ENCODE results near the gene LRP8. TPM values are rescaled to one million over a fixed set of nuclear protein-coding genes. Genes with fewer than 3 reads are reported as not detected.

Gene LRP8
- total and polyA plus RNA-seq, 2 experiments from 2014 or later, result 1.3 to 8.9 TPM

DNA sequence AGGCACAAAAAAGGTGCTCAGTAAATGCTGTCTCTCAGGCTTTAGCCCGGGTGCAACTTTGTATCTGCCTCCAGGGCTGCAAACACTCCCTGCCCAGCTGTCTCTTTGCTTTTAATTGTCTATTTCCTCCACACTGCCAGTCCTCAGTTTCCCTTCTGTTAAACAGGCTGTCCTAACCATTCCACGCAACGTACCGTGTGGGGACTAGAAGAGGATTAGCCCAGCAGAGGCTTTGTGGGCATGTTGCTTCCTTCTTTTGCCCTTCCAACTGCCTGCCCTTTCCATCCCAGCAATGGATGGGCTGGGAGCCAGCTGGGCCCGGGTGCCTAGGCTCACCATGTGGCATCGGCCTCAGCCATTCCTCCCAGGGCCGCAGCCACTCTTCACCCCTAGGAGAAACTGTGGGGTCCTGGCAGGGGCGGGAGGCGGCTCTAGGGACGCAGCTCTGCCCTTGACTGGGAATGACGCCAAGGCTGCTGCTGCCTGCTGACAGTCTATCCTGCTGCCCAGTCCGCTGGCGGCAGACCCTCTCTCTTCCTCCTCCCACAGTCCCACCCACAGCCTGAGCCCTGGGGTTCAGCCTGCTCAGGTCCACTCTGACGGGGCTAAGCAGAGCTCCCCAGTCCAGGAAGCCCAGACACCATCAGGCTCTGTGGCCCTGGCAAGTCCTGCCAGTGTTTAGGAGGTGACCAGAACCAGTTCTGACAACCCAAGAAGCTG lies 40.6 kb upstream of the LRP8 start:
- H2AFZ ChIP-seq, result no peak overlapping the region
- in situ Hi-C loops (cut with MboI), result no loop called here
- no peak overlapping the region for H3K9ac ChIP-seq
- WGBS, 2 experiments (ENCODE audit: low coverage in 1 of 2, low lambda C conversion rate in 2 of 2, missing lambda C conversion rate in 2 of 2), result 52 to 57% methylated on average over 14 of the region's 14 CpGs
- no peaks in the 10 kb centered on the region for H3K9me2 ChIP-seq (ENCODE audit: insufficient read depth)
- no peak for DNase-seq
- no peaks in the 10 kb centered on the region for H3K36me3 ChIP-seq (ENCODE audit: low read depth)
- TF ChIP-seq EZH2phosphoT487 (IDR thresholded peaks at IDR 0.05; ENCODE audit: insufficient read depth, low read depth) (no peak), EZH2 (IDR thresholded peaks at IDR 0.05; ENCODE audit: insufficient read depth, poor library complexity, severe bottlenecking) (no peak)
- no peaks in the 10 kb centered on the region for H4K20me1 ChIP-seq (ENCODE audit: insufficient read depth)
- H3K4me1 ChIP-seq (ENCODE audit: insufficient read depth), result no peaks in the 10 kb centered on the region
- H3K27ac ChIP-seq, result no peak overlapping the region
- no peaks in the 10 kb centered on the region for H3F3A ChIP-seq (ENCODE audit: insufficient read depth)
- peaks cover 15% of the 10 kb centered on the region for H3K27me3 ChIP-seq (replicated peaks; ENCODE audit: insufficient read depth)
- H3K4me2 ChIP-seq (ENCODE audit: unreplicated experiment), result no peak overlapping the region
- H3K9me3 ChIP-seq (ENCODE audit: low read depth), result no peaks in the 10 kb centered on the region
- no peaks in the 10 kb centered on the region for H3K79me2 ChIP-seq (ENCODE audit: insufficient read depth)
- H3K4me3 ChIP-seq, result no peak overlapping the region

GRCh38 chr1:53367503-53368313 lies 39.8 kb upstream of the LRP8 start:
- TF ChIP-seq EZH2 (IDR thresholded peaks at IDR 0.05; ENCODE audit: insufficient read depth, poor library complexity, severe bottlenecking), result no peak
- no peak for TF ChIP-seq EZH2phosphoT487 (IDR thresholded peaks at IDR 0.05; ENCODE audit: insufficient read depth, low read depth)
- Histone ChIP-seq H3K9me3 (ENCODE audit: low read depth) (no peaks in the 10 kb centered on the region), H3K27ac (no peak overlapping the region), H3F3A (ENCODE audit: insufficient read depth) (no peaks in the 10 kb centered on the region), H3K36me3 (ENCODE audit: low read depth) (no peaks in the 10 kb centered on the region), H3K4me3 (no peak overlapping the region), H2AFZ (no peak overlapping the region), H3K4me1 (ENCODE audit: insufficient read depth) (no peaks in the 10 kb centered on the region), H3K9ac (no peak overlapping the region), H4K20me1 (ENCODE audit: insufficient read depth) (no peaks in the 10 kb centered on the region), H3K4me2 (ENCODE audit: unreplicated experiment) (no peak overlapping the region), H3K9me2 (ENCODE audit: insufficient read depth) (no peaks in the 10 kb centered on the region), H3K27me3 (replicated peaks; ENCODE audit: insufficient read depth) (peaks cover 16% of the 10 kb centered on the region), H3K79me2 (ENCODE audit: insufficient read depth) (no peaks in the 10 kb centered on the region)
- 50 to 55% methylated on average over 6 to 7 of the region's 7 CpGs for WGBS, 2 experiments (ENCODE audit: low coverage in 1 of 2, low lambda C conversion rate in 2 of 2, missing lambda C conversion rate in 2 of 2)
- in situ Hi-C loops (cut with MboI), result no loop called here
- no peak for DNase-seq

DNA sequence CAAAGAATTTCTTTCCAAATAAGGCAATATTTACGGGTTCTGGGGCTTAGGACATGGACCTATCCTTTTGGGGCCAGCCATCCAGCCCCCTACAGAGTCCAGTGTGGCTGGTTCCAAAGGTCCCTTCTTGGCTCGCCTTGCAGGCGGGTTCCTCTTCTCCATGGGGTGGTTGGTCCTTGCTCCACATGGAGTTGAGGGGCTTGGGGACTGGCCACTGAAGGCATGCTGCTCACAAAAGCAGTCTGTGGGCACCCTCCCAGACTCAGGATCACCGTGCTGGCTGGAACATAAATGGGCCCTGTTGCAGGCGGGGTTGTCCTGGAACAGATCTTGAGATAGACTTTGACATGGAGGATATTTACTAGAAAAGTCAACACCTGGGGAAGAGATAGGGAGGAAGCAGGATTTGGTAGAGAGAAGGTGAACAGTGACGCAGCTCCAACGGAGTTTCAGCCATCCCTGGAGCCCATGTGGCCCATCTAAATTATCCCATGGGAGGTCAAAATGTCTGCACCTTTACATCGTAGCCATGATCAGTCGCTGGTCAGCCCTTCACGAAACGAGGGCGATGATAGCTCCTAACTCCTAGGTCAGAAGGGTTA lies 39.1 kb upstream of the LRP8 start:
- DNase-seq, result no peak

GRCh38 chr1:53365437-53366063 lies 37.7 kb upstream of the LRP8 start:
- no peaks in the 10 kb centered on the region for H3K9me3 ChIP-seq (ENCODE audit: low read depth)
- no peak overlapping the region for H3K9ac ChIP-seq
- 61 to 68% methylated on average over 12 of the region's 12 CpGs for WGBS, 2 experiments (ENCODE audit: low coverage in 1 of 2, low lambda C conversion rate in 2 of 2, missing lambda C conversion rate in 2 of 2)
- in situ Hi-C loops (cut with MboI), result no loop called here
- no peak for DNase-seq
- no peaks in the 10 kb centered on the region for H3K4me1 ChIP-seq (ENCODE audit: insufficient read depth)
- H3F3A ChIP-seq (ENCODE audit: insufficient read depth), result no peaks in the 10 kb centered on the region
- H3K36me3 ChIP-seq (ENCODE audit: low read depth), result no peaks in the 10 kb centered on the region
- H4K20me1 ChIP-seq (ENCODE audit: insufficient read depth), result no peaks in the 10 kb centered on the region
- H2AFZ ChIP-seq, result no peak overlapping the region
- no peak overlapping the region for H3K4me3 ChIP-seq
- H3K27me3 ChIP-seq (replicated peaks; ENCODE audit: insufficient read depth), result peaks cover 16% of the 10 kb centered on the region
- H3K27ac ChIP-seq, result no peak overlapping the region
- no peaks in the 10 kb centered on the region for H3K9me2 ChIP-seq (ENCODE audit: insufficient read depth)
- TF ChIP-seq EZH2 (IDR thresholded peaks at IDR 0.05; ENCODE audit: insufficient read depth, poor library complexity, severe bottlenecking), result no peak
- no peak for TF ChIP-seq EZH2phosphoT487 (IDR thresholded peaks at IDR 0.05; ENCODE audit: insufficient read depth, low read depth)
- H3K4me2 ChIP-seq (ENCODE audit: unreplicated experiment), result no peak overlapping the region
- no peaks in the 10 kb centered on the region for H3K79me2 ChIP-seq (ENCODE audit: insufficient read depth)

More for the DNA sequence above, 39.1 kb upstream of the LRP8 start:
- Histone ChIP-seq H3K4me3 (no peak overlapping the region), H3K27me3 (replicated peaks; ENCODE audit: insufficient read depth) (peaks cover 16% of the 10 kb centered on the region), H3K79me2 (ENCODE audit: insufficient read depth) (no peaks in the 10 kb centered on the region), H3K9ac (no peak overlapping the region), H3K4me1 (ENCODE audit: insufficient read depth) (no peaks in the 10 kb centered on the region), H3F3A (ENCODE audit: insufficient read depth) (no peaks in the 10 kb centered on the region), H3K4me2 (ENCODE audit: unreplicated experiment) (no peak overlapping the region), H3K9me2 (ENCODE audit: insufficient read depth) (no peaks in the 10 kb centered on the region), H3K36me3 (ENCODE audit: low read depth) (no peaks in the 10 kb centered on the region), H4K20me1 (ENCODE audit: insufficient read depth) (no peaks in the 10 kb centered on the region), H3K9me3 (ENCODE audit: low read depth) (no peaks in the 10 kb centered on the region), H2AFZ (no peak overlapping the region), H3K27ac (no peak overlapping the region)
- TF ChIP-seq EZH2 (IDR thresholded peaks at IDR 0.05; ENCODE audit: insufficient read depth, poor library complexity, severe bottlenecking) (no peak), EZH2phosphoT487 (IDR thresholded peaks at IDR 0.05; ENCODE audit: insufficient read depth, low read depth) (no peak)
- in situ Hi-C loops (cut with MboI), result no loop called here
- WGBS, 2 experiments (ENCODE audit: low coverage in 1 of 2, low lambda C conversion rate in 2 of 2, missing lambda C conversion rate in 2 of 2), result 62 to 69% methylated on average over 12 of the region's 12 CpGs

Data from GM23248 (cell line).